Omental fat pad (tissue), 4 donors: Measurements from ENCODE around the gene ERG28. TPM values are rescaled to one million over a fixed set of nuclear protein-coding genes. Genes with fewer than 3 reads are reported as not detected.

ENCODE experiments used
- ATAC-seq: fragments of 150-250 bp; one replicate; pipeline ENCODE4 v1.9.1; 2016; ENCODE audit warnings: mild to moderate bottlenecking, moderate library complexity; ENCODE audit not compliant: low FRiP score
- DNase-seq: peaks from one replicate; pipeline ENCODE4 v3.0.0-alpha.2; 2019; ENCODE audit warnings: low spot score
- total RNA-seq, 4 donors: library from RNA; depleted of rRNA; stranded (reverse); fragments of >200 nt; gene quantifications; one replicate each; pipeline ENCODE4 v1.1.0, GENCODE V29; 2016
- TF ChIP-seq, protein P1 (sequence below), 3 donors: fragments of 450-650 bp; IDR thresholded peaks; one replicate each; pipeline ENCODE4 v1.5.1; 2016 to 2017; ENCODE audit warnings: antibody characterized with exemption in 3 of 3, mild to moderate bottlenecking in 3 of 3, moderate library complexity in 2 of 3

The ERG28 gene
- total RNA-seq, 4 donors from 2014 or later = 3.6 to 5.5 (median 5.1) TPM

DNA sequence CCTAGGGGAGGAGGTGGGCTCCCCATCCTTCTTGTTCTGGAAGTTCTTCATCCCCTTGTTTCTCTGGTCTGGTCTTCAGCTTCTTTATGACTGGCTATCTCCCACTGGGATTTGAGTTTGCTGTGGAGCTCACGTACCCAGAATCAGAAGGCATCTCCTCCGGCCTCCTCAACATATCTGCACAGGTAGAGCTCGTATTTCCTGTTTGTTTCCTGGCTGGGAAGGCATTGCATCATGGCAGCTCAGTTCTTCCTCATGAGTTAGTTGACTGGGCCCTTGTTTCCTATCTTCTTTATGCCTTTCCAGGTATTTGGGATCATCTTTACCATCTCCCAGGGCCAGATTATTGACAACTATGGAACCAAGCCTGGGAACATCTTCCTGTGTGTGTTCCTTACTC is 19.8 kb downstream of the ERG28 start:
- TF ChIP-seq, protein P1, sequence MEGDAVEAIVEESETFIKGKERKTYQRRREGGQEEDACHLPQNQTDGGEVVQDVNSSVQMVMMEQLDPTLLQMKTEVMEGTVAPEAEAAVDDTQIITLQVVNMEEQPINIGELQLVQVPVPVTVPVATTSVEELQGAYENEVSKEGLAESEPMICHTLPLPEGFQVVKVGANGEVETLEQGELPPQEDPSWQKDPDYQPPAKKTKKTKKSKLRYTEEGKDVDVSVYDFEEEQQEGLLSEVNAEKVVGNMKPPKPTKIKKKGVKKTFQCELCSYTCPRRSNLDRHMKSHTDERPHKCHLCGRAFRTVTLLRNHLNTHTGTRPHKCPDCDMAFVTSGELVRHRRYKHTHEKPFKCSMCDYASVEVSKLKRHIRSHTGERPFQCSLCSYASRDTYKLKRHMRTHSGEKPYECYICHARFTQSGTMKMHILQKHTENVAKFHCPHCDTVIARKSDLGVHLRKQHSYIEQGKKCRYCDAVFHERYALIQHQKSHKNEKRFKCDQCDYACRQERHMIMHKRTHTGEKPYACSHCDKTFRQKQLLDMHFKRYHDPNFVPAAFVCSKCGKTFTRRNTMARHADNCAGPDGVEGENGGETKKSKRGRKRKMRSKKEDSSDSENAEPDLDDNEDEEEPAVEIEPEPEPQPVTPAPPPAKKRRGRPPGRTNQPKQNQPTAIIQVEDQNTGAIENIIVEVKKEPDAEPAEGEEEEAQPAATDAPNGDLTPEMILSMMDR (IDR thresholded peaks at IDR 0.05) = no peak
- no peak for ATAC-seq

DNA sequence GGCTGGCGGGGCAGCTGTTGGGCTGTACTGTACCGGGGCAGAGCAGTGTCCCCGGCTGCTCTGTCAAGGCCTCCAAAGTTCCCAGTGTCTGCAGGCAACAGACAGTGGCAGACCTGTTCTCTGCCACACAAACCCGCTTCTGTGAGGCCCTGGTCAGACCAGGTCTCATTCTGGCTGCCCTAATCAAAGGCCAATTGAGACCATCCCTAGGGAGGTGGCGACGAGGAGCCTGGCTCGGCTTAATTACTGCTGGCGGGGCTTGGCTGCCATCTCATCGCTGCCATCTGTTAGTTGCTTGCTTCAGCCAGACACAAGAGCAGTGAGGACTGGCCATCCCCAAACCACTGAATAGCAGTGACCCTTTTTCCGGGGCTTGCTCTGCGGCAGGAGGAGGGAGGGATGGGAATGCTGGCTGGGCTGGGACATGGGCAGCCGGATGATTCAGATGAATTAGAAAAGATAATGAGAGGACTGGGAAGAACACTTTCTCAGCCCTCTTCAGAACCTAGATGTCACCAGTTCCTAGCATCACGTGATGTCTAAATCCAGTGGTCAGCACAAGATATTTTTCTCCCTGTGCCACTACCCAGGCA is 24.5 kb downstream of the ERG28 start:
- TF ChIP-seq, protein P1 (IDR thresholded peaks at IDR 0.05) = no peak
- DNase-seq (no peak), ATAC-seq (no peak)

More for the DNA sequence above, 19.8 kb downstream of the ERG28 start:
- no peak for DNase-seq

DNA sequence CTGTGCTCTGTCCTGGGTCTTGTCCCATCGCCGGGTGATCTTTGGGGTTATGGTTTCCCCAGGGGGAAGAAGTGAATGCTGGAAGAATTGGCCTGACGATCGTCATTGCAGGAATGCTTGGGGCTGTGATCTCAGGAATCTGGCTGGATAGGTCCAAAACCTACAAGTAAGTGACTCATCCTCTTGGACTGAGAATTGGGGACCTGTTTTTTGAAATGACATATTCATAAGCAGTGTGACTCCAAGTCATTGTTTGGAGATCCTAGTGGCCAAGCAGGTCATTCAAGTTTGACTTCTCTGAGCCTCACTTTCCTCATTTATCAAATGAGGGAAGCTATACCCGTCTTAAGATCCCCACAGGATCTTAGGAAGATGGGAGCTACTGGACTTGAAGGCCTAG is 25.8 kb downstream of the ERG28 start:
- DNase-seq (no peak), ATAC-seq (no peak)
- TF ChIP-seq, protein P1 (IDR thresholded peaks at IDR 0.05) = no peak

DNA sequence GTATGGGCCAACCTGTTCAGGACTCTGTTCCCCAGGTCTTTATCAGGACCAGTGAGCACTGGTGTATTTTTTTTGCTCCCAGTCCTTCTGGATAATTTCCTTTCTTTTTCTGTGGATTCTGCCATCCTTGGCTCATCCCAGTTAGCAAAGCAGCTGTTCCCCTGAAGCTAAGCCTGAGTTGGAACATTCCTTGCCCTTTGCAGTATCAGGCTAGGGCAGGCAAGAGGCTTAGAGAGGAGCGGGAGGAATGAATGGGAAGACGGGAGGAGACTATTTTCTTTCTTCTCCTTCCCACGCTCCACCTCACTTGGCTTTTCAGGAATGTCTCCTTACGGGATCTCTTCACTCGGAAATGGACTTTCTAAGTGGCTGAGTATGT is 29.2 kb downstream of the ERG28 start:
- DNase-seq (no peak), ATAC-seq (no peak)
- TF ChIP-seq, protein P1 (IDR thresholded peaks at IDR 0.05) = no peak

DNA sequence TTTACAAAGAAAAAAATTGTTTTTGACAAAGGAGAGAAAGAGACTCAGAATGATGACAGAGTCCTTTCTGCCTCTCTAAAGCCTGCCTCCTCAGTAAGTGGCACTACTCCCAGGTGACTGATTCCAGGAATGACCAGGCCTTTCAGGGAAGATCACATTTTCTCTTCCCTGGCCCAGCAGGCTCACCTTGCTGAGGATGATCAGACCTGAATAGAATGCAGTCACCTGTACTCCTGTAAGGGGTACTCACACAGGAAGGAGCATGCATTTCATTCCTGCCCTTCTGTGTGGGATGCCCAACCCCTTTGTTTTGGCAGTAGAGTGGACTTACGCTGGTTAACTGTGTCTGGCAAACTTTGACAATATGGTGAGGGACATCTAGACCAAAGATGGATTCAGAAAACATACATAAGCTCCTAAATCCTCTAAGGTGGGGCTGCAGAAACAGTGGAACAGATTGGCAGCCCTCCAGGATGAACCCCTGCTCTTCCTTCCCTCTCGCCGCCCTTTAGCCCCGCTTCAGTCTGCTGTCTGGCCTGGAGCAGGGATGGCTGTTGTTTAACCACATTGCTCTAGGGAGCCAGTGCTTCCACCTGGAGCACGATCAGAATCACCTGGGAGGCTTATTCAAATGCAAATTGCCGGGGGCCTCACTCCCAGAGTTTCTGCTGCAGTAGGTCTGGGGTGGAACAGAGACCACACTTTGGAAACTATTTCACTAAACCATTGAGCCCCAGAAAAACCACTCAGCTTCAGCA is 29.8 kb downstream of the ERG28 start:
- no peak for ATAC-seq
- TF ChIP-seq, protein P1 (IDR thresholded peaks at IDR 0.05) = no peak
- no peak for DNase-seq

DNA sequence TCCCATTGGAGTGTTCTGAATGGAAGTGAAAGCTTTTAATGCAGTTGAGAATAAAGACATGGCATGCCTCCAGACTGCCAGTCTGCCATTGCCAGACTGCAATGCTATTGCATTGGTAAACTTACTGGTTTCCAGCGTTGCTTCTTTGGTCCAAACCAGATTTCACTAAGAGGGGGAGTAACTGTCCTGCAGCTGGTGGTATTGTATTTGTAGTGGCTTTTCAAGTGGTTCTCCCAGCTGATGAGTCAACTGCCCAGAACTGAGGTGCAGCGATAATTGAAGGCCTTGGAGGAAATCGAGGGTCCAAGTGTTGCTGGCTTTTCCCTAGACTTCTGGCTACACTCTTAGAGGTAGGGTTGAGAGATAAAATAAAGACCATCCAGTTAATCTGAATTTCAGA is 31.9 kb downstream of the ERG28 start:
- TF ChIP-seq, protein P1 (IDR thresholded peaks at IDR 0.05) = no peak
- ATAC-seq (no peak), DNase-seq (no peak)

DNA sequence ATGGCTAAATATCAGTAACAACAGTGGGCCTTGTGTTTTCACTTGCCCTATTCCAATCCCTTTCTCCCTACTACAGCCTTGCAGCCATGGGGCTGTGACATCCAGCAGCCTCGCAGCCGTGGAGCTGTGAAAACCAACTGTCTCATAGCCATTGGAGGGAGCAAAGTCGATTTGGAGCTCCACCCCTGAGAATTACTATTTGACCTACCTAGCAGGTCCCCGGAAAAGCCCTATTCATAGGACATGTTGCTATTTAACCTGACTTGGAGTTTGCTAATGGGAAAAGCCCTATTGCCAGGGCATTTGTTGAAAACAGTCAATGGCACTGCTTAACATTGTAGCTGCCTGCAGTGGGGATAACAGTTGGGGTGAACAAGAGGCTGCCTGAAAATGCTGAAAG is 33.3 kb downstream of the ERG28 start:
- ATAC-seq (no peak), DNase-seq (no peak)
- TF ChIP-seq, protein P1 (IDR thresholded peaks at IDR 0.05) = no peak
